Cardiac muscle cell (in vitro differentiated cells and primary cell): ENCODE measurements around the gene SNU13. TPM values are rescaled to one million over a fixed set of nuclear protein-coding genes. Genes with fewer than 3 reads are reported as not detected.

Source experiments
- DNase-seq, 2 donors: peaks; one replicate each; pipeline versions ENCODE4 v3.0.0 to v3.0.0-alpha.2; 2010 to 2017; ENCODE audit warnings: low read depth in 1 of 2, low spot score in 1 of 2
- H3K27ac ChIP-seq: fragments of 200-600 bp; sonication (generic); 2 replicates; pipeline ENCODE4 v1.5.1; 2016
- H3K27me3 ChIP-seq: fragments of 200-600 bp; sonication (generic); 2 replicates; pipeline ENCODE4 v1.6.0; 2016; ENCODE audit warnings: control low read depth
- H3K36me3 ChIP-seq: fragments of 200-600 bp; sonication (generic); 2 replicates; pipeline ENCODE4 v1.5.1; 2016; ENCODE audit warnings: control low read depth
- H3K4me1 ChIP-seq: fragments of 200-600 bp; sonication (generic); 2 replicates; pipeline ENCODE4 v1.8.1; 2017; ENCODE audit warnings: low read depth, mild to moderate bottlenecking, mixed run types
- H3K4me3 ChIP-seq: fragments of 200-600 bp; sonication (generic); 2 replicates; pipeline ENCODE4 v1.5.1; 2016; ENCODE audit warnings: mild to moderate bottlenecking
- H3K9me3 ChIP-seq: fragments of 200-600 bp; sonication (generic); 2 replicates; pipeline ENCODE4 v1.5.1; 2017; ENCODE audit warnings: low read depth, mild to moderate bottlenecking, control low read depth
- CTCF ChIP-seq: IDR thresholded peaks from 2 replicates; pipeline ENCODE4 v1.5.1; 2012; ENCODE audit warnings: low read depth, mild to moderate bottlenecking, low read length
- polyA plus RNA-seq: library from polyadenylated mRNA; unstranded; fragments of >200 nt; fragmentation: Nextera tagmentation; extraction: Ambion mirVana; gene quantifications from 2 replicates; pipeline ENCODE4 v1.2.1, GENCODE V29; 2016
- total RNA-seq: library from RNA; depleted of rRNA; stranded (reverse); fragments of >200 nt; gene quantifications from 2 replicates; pipeline ENCODE4 v1.2.3, GENCODE V29; 2016

SNU13 gene
- total and polyA plus RNA-seq, 2 experiments from 2014 or later: 112 to 246 TPM

GRCh38 chr22:41713004-41713403 is 24.3 kb upstream of the SNU13 start:
- Histone ChIP-seq H3K9me3 (no peaks in the 10 kb centered on the region), H3K36me3 (no peaks in the 10 kb centered on the region), H3K4me3 (no peak overlapping the region), H3K27me3 (peaks cover 7% of the 10 kb centered on the region), H3K27ac (no peak overlapping the region), H3K4me1 (peaks cover 13% of the 10 kb centered on the region)
- no peak for TF ChIP-seq CTCF
- no peak for DNase-seq

GRCh38 chr22:41709341-41709740 is 20.7 kb upstream of the SNU13 start:
- Histone ChIP-seq H3K27me3 (peaks cover 9% of the 10 kb centered on the region), H3K27ac (no peak overlapping the region), H3K4me1 (peaks cover 13% of the 10 kb centered on the region), H3K4me3 (no peak overlapping the region), H3K36me3 (no peaks in the 10 kb centered on the region), H3K9me3 (no peaks in the 10 kb centered on the region)
- DNase-seq: no peak
- no peak for TF ChIP-seq CTCF

- TF ChIP-seq CTCF: no peak
- Histone ChIP-seq H3K36me3 (no peaks in the 10 kb centered on the region), H3K4me1 (peaks cover 2% of the 10 kb centered on the region), H3K4me3 (no peak overlapping the region), H3K27me3 (no peaks in the 10 kb centered on the region), H3K9me3 (no peaks in the 10 kb centered on the region), H3K27ac (no peak overlapping the region)
- DNase-seq: no peak
Observed at GRCh38 chr22:41702763-41703162, 14.1 kb upstream of the SNU13 start.

GRCh38 chr22:41700108-41700364 is 11.4 kb upstream of the SNU13 start:
- no peak overlapping the region for H3K4me3 ChIP-seq
- no peaks in the 10 kb centered on the region for H3K36me3 ChIP-seq
- H3K9me3 ChIP-seq: no peaks in the 10 kb centered on the region
- no peak for DNase-seq
- no peaks in the 10 kb centered on the region for H3K27me3 ChIP-seq
- H3K27ac ChIP-seq: no peak overlapping the region
- peaks cover 5% of the 10 kb centered on the region for H3K4me1 ChIP-seq
- TF ChIP-seq CTCF: no peak

- Histone ChIP-seq H3K9me3 (no peaks in the 10 kb centered on the region), H3K4me3 (no peak within 1 kb of the TSS), H3K36me3 (no peaks in the 10 kb centered on the region), H3K27me3 (no peaks in the 10 kb centered on the region), H3K4me1 (peaks cover 5% of the 10 kb centered on the region), H3K27ac (no peak within 1 kb of the TSS)
- no peak for TF ChIP-seq CTCF
- peak in 1 of 2 donors; percentile 83 for DNase-seq
Observed at GRCh38 chr22:41699264-41700107, 10.8 kb upstream of the SNU13 start, which contains the start of gene MEI1. MEI1 (plus strand) TSS chr22:41699503; CDS start chr22:41699539, 36 bp downstream.
